ENCODE data around the gene POC5.
A peak's percentile ranks its signal among the peaks of the same experiment; 100 is the strongest.

DNA sequence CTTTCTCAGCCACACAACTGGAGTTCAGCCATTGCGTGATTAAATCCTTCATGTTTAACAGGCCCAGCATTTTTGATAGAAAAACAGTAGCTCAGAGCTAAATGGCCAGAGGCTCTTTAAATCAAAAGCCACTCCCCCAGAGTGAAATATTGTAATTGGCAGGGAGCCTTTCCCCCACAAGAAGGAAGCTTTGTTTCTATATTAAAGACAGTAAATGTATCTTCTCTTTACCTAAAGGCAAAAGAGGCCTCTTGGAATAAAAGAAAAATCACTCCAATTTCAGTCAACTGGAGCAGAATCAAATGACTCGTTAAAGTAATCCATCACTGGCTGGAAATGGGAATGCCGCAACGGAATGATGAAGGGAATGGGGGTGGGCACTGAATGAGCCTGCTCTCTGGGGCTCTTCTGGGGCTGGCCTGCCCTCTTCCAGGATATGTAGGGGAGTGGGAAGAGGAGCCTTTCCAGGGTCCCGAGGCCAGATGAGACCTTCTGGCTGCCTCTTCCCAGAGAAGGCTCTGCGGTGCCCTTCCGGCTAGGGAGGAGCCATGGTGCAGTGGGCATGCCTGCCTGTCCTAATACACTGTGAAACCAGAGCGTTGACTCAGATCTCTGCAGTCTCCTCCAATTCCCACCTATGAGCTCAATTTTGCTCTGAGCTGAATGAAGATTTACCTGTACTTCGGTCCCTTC is 60.8 kb downstream of the POC5 start:
- TF ChIP-seq, protein P1, sequence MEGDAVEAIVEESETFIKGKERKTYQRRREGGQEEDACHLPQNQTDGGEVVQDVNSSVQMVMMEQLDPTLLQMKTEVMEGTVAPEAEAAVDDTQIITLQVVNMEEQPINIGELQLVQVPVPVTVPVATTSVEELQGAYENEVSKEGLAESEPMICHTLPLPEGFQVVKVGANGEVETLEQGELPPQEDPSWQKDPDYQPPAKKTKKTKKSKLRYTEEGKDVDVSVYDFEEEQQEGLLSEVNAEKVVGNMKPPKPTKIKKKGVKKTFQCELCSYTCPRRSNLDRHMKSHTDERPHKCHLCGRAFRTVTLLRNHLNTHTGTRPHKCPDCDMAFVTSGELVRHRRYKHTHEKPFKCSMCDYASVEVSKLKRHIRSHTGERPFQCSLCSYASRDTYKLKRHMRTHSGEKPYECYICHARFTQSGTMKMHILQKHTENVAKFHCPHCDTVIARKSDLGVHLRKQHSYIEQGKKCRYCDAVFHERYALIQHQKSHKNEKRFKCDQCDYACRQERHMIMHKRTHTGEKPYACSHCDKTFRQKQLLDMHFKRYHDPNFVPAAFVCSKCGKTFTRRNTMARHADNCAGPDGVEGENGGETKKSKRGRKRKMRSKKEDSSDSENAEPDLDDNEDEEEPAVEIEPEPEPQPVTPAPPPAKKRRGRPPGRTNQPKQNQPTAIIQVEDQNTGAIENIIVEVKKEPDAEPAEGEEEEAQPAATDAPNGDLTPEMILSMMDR (IDR thresholded peaks at IDR 0.05) = no peak
- TF ChIP-seq POLR2A (IDR thresholded peaks at IDR 0.05) = peak in 2 of 3 donors; percentile 40 to 47

All from body of pancreas (tissue), 4 donors.